Activated T-helper 1 cell treated with Interleukin-2 at 50 U/mL for 16 hours (primary cell): ENCODE results near the gene CLCC1.
"Not testable (repeated sequence)": the region's sequence is repeated elsewhere in the genome, so short reads cannot be mapped to it uniquely, and the experiment has no call there.

Experiments
- DNase-seq: peaks from one replicate; pipeline ENCODE4 v3.0.0-alpha.2; 2020; ENCODE audit warnings: low read depth

CLCC1 gene

GRCh38 chr1:108963052-108963686 is at the start of gene CLCC1:
CLCC1 (minus strand) TSS chr1:108963484; CDS start chr1:108950437, 13,047 bp downstream.
- DNase-seq, result peak; percentile 84

DNA sequence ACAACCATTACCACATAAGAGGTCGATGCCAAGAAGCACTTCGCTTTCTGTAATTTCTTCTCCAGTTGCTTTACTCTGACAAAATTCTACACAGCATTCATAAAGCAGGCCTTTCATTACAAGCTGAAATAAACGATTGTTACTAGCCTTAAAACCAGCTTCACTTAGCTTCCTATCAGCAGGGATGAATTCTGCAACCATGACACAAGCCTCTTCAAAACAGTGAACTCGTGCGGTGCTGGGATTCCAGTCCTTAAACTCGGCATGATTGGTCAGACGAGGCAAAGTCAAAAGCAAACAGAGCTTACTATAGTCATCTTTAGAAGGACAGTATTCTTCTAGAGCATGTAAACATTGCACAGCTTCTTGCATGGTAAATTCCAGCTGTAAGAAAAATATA is 48.1 kb upstream of the CLCC1 start:
- no peak for DNase-seq

GRCh38 chr1:108996622-108997021 is 33.3 kb upstream of the CLCC1 start:
- not testable (repeated sequence) for DNase-seq

DNA sequence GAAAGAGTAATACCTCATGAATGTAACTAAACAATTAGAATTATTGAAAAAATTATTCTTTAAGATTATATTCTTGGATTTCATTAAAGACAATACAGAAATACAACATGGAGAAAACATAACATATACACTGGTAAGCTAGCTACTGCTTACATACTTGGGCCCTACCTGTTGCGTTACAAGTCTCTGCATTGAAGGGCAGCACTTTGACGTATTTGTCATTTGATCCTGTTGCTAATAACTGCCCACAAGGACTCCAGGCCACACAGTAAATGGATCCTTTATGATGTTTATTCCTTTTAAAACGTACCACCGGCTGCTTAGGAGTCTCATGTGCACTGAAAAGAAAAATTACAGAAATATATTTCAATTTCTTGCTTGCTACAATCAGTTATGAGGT is 19.8 kb upstream of the CLCC1 start:
- DNase-seq, result no peak

- no peak for DNase-seq
Measured at GRCh38 chr1:108976658-108977057, 13.4 kb upstream of the CLCC1 start.

DNA sequence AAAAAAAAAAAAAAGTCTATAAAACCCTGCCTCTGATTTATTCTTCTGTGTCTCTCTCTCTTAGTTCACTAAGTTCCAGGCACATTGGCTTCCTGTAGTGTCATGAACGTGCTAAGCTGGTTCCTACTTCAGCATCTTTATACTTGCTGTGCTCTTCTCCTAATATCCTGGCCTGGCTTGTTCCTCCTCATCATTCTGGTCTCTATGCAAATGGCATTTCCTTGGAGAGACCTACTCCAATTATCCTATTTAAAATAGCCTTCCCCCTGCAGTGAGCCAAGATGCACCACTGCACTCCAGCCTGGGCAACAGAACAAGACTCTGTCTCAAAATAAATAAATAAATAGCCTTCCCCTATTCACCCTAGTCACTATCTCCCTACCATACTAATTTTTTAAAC is 9.7 kb upstream of the CLCC1 start:
- DNase-seq, result no peak

- DNase-seq, result no peak
Measured at GRCh38 chr1:108969346-108969745, 6.1 kb upstream of the CLCC1 start.

GRCh38 chr1:108962681-108963051 is 618 bp downstream of the CLCC1 start:
- no peak for DNase-seq

- no peak for DNase-seq
Measured at GRCh38 chr1:108961752-108962486, 1.4 kb downstream of the CLCC1 start.

DNA sequence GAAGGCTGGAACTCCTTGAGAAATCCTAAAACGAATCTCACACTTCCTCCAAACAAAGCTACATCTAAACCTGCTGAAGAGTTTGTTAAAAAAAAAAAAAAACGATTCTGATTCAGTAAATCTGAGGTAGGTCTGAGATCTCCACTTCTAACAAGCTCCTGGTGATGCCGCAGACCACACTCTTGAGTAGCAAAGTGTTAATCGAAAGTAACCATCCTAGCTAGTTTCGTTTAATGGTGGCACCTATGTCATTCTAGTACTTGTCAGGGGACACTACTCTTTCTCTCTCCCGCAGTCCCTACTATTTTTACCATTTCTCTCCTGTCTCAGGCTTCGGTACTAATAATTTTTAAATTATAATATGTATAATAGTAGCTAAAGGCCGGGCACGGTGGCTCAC is 2.1 kb downstream of the CLCC1 start:
- no peak for DNase-seq

GRCh38 chr1:108960719-108961118 is 2.6 kb downstream of the CLCC1 start:
- DNase-seq, result no peak

DNA sequence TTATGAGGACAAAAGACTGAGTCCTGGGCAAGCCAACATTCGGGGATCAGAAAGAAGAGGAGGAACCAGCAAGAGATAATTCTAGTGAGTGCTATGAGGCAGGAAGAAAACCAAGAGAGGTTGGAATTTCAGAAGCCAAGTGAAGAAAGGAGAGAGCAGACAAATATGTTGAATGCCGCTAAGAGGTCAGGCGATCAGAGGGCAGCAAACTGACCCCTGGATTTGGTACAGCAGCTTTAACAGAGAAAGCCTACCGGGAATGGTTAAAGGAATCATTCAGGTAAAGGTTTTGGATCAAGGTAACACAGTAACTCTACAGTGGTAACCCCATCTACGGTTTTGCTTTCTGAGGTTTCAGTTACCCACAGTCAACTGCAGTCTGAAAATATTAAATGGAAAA is 5.4 kb downstream of the CLCC1 start:
- DNase-seq, result no peak

DNA sequence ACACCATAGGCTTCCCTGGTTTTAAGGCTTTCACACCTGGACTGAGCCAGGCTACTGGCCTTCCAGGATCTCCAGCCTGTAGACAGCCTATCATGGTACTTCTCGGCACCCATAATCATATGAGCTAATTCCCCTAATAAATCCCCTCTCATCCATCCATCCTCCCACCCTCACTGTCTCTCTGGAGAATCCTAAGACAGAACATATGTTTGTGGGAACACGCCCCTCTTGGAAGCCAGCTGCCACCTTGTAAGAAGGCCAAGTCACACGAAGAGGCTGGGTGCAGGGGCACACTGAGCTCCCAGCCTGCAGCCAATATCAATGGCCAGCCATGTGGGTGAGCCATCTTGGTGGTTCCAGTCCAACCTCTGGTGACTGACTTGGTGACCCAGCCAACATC is 7.4 kb downstream of the CLCC1 start:
- no peak for DNase-seq

DNA sequence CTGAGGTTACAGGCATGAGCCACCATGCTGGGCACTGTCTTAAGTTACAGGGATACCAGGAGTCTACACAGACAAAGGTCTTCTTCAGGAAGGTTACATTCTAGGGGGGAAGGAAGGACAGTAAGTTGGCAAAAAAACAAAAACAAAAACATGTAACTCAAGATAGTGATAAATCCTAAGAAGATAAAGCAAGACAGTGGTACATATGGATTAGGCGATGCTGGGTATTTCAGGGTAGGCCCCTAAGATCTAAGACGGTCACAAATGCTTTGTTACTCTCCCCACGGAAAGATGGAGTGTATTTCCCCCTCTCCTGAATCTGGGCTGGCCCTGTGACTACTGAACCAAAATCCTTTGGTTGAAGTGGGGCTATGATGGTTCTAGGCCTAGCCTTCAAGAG is 8.2 kb downstream of the CLCC1 start:
- no peak for DNase-seq

GRCh38 chr1:108953452-108953851 is 9.8 kb downstream of the CLCC1 start:
- DNase-seq, result no peak

- no peak for DNase-seq
Measured at GRCh38 chr1:108951242-108951641, 12.0 kb downstream of the CLCC1 start.

DNA sequence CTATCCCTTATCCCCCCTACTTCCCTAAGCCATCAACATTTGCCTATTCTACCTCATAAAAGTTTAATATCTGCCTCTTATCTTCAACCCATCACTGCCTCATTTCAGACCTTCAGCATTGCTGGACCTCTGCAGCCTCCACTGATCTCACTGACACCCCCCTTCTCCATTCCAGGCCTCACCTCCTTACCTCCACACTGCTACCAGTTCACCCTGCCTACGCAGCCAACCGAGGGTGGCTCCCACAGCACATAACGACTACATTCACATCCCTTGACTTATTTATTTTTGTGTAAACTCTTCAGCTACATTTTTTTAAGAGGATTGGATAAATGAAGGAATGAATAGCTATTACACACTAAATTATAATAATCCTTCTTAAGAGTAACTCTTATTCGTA is 14.2 kb downstream of the CLCC1 start:
- DNase-seq, result no peak

- no peak for DNase-seq
Measured at GRCh38 chr1:108947871-108948525, 15.3 kb downstream of the CLCC1 start.

DNA sequence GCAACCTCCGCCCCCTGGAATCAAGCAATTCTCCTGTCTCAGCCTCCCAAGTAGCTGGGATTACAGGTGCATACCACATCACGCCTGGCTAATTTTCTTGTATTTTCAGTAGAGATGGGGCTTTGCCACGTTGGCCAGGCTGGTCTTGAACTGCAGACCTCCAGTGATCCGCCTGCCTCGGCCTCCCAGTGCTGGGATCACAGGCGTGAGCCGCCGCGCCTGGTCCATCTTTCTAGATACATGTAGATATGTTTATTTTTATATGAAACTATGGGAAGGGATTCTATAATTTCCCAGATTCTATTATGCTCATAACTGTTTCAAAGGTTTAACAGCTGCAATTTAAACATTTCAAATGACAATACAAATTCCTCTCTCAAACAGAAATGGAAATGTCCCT is 27.1 kb downstream of the CLCC1 start:
- DNase-seq, result no peak

- DNase-seq, result no peak
Measured at GRCh38 chr1:108933944-108934343, 29.3 kb downstream of the CLCC1 start.

DNA sequence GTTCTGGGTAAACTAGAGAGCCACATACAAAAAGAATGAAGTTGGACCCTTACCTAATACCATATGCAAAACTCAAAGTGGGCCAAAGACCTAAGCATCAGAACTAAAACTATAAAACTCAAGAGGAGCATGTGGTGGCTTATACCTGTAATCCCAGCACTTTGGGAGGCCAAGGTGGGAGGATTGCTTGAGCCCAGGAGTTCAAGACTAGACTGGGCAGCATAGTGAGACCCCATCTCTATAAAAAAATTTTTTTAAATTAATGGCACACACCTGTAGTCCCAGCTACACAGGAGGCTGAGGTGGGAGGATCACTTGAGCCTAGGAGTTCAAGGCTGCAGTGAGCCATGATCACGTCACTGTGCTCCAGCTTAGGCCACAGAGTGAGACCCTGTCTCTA is 35.7 kb downstream of the CLCC1 start:
- DNase-seq, result not testable (repeated sequence)

DNA sequence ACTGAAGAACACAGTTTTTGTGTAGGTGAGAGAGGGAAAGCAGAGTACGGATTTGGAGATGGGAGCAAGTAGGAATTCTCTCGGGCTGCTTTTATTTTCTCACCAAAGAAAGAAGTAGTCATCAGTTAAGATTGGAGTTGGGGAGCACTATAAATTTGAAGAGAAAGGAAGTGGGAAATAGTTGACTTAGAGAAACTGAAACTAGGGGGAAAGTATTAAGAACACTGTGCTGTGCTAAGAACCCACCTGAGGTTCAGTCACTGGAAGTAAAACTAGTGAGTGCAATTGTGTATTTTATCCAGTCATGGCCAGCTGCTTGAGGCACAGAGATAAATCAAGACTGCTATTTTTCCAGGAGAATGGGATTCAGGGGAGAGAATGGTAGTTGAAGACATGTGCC is 37.4 kb downstream of the CLCC1 start:
- DNase-seq, result no peak

- no peak for DNase-seq
Measured at GRCh38 chr1:108916788-108917187, 46.5 kb downstream of the CLCC1 start.
